Sigmoid colon (tissue), 7 donors: ENCODE results near the gene ZFHX3. TPM values are rescaled to one million over a fixed set of nuclear protein-coding genes. Genes with fewer than 3 reads are reported as not detected.

Source experiments
- DNase-seq: peaks from one replicate; pipeline ENCODE4 v3.0.0-alpha.2; 2019
- H3K27ac ChIP-seq, 4 donors: fragments of 200-600 bp; sonication (generic); one replicate each; pipeline ENCODE4 v1.5.1; 2016 to 2019; ENCODE audit warnings: mild to moderate bottlenecking in 1 of 4
- H3K27me3 ChIP-seq, 3 donors: fragments of 200-600 bp; sonication (generic); one replicate each; pipeline ENCODE4 v1.5.1; 2019; ENCODE audit warnings: mild to moderate bottlenecking in 1 of 3
- H3K36me3 ChIP-seq, 4 donors: fragments of 200-600 bp; sonication (generic); one replicate each; pipeline ENCODE4 v1.5.1; 2016 to 2019
- H3K4me1 ChIP-seq, 4 donors: fragments of 200-600 bp; sonication (generic); one replicate each; pipeline ENCODE4 v1.5.1; 2017 to 2019
- H3K4me3 ChIP-seq, 4 donors: fragments of 200-600 bp; sonication (generic); one replicate each; pipeline ENCODE4 v1.5.1; 2017 to 2019; ENCODE audit warnings: mild to moderate bottlenecking in 2 of 4, moderate library complexity in 1 of 4
- H3K9me3 ChIP-seq, 4 donors: fragments of 200-600 bp in 3 of 4; sonication (generic) in 3 of 4; one replicate each; pipeline versions ENCODE4 v1.5.1 to v1.6.1; 2013 to 2019
- CTCF ChIP-seq, 4 experiments: fragments of 450-650 bp in 3 of 4; fragments of 200-600 bp in 1 of 4; IDR thresholded peaks; one replicate each; pipeline ENCODE4 v1.5.1; 2016 to 2019; ENCODE audit warnings: antibody characterized with exemption in 4 of 4, mild to moderate bottlenecking in 3 of 4, moderate library complexity in 2 of 4
- EP300 ChIP-seq, 4 donors: sonication (generic); formaldehyde crosslinking; IDR thresholded peaks; one replicate each; pipeline ENCODE4 v1.6.1; 2017; ENCODE audit warnings: antibody characterized with exemption in 4 of 4
- POLR2A ChIP-seq, 2 donors: fragments of 450-650 bp; IDR thresholded peaks; one replicate each; pipeline ENCODE4 v1.6.1; 2016; ENCODE audit warnings: antibody characterized with exemption in 2 of 2, mild to moderate bottlenecking in 2 of 2, moderate library complexity in 2 of 2
- POLR2AphosphoS5 ChIP-seq, 4 donors: sonication (generic); formaldehyde crosslinking; IDR thresholded peaks; one replicate each; pipeline ENCODE4 v1.6.1; 2017; ENCODE audit warnings: antibody characterized with exemption in 4 of 4
- WGBS, 2 donors: extraction: QIAGEN DNeasy Blood & Tissue Kit; methylation state at CpG; one replicate each; pipeline ENCODE4 v1.1.7; 2013; 5-methylcytosine and 5-hydroxymethylcytosine counted together
- intact Hi-C: fragments of 100-400 bp; cut with DNase I; formaldehyde crosslinking; loops from one replicate; pipeline ENCODE4 v1.15.1; 2023
- polyA plus RNA-seq, 3 donors: library from polyadenylated mRNA; stranded (reverse); fragments of 200-250 nt; gene quantifications; one replicate each; pipeline ENCODE4 v1.2.3, GENCODE V29; 2013
- total RNA-seq, 4 donors: library from RNA; depleted of rRNA; stranded (reverse); fragments of >200 nt; gene quantifications; one replicate each; pipeline ENCODE4 v1.1.0, GENCODE V29; 2016
- donor health status: healthy with polysubstance abuse.
- donor health status: Bipolar disorder and iron deficiency.
- donor health status: healthy.

Gene ZFHX3
- total and polyA plus RNA-seq, 7 donors = 0.69 to 38.8 (median 17.8) TPM

GRCh38 chr16:72818236-72818845 lies 229.6 kb downstream of the ZFHX3 start:
- TF ChIP-seq EP300 (IDR thresholded peaks at IDR 0.05) (no peak), POLR2AphosphoS5 (IDR thresholded peaks at IDR 0.05) (no peak), CTCF (IDR thresholded peaks at IDR 0.05) (no peak), POLR2A (IDR thresholded peaks at IDR 0.05) (no peak)
- intact Hi-C loops = no loop called here
- 88 to 97% methylated on average over 4 of the region's 4 CpGs for WGBS, 2 donors
- no peak overlapping the region for H3K27ac ChIP-seq
- no peaks in the 10 kb centered on the region for H3K27me3 ChIP-seq
- H3K4me3 ChIP-seq = no peak overlapping the region
- peaks cover 0 to 25% (median 14%) of the 10 kb centered on the region in 4 donors for H3K4me1 ChIP-seq
- no peaks in the 10 kb centered on the region for H3K36me3 ChIP-seq
- no peak for DNase-seq
- no peaks in the 10 kb centered on the region for H3K9me3 ChIP-seq

DNA sequence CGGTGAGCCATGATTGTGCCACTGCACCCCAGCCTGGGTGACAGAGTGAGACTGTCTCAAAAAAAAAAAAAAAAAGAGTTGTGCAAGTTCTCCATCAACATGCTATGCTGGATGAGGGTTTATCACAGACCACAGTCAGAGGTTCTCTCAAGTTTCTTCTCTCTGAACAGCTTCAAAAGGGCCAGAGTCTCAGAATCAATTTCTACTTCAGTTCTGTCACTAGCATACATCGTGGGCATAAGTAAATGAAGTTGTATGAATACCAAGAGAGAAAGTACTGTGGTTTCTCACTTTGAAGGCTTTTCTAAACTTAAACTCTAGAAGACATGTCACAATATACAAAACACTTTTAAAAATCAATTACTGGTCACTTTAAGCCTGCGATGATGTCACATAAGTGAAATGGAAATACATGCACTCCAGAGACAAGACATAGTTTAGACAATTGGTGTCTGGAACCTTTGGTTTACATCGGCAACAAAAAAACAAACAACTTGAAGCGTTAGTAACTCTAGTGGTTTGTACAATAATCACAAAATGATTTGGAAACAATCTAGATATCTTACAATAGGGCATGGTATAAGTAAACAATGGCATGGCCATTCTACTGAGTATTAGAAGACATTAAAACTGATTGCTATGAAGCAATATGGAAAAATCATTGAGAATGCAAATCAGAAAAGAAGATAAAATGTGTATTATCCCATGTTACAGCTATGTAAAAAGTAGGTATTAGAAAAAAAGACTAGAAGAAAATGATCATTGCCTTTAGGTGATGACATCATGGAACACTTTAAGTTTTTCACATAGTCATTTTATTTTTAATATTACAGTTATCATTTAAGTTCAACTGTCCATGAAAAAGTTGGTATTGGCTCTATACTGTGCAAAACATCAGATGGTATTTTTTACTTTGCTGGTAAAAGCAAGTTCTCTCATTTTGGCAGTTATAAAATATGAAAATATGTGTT lies 232.3 kb downstream of the ZFHX3 start:
- Histone ChIP-seq H3K27me3 (no peaks in the 10 kb centered on the region), H3K4me1 (peaks cover 0 to 25% (median 11%) of the 10 kb centered on the region in 4 donors), H3K4me3 (no peak overlapping the region), H3K9me3 (no peaks in the 10 kb centered on the region), H3K27ac (no peak overlapping the region), H3K36me3 (peaks cover 11 to 13% (median 12%) of the 10 kb centered on the region in 4 donors)
- WGBS, 2 donors = 82 to 85% methylated on average over 5 of the region's 5 CpGs
- no peak for DNase-seq
- TF ChIP-seq POLR2AphosphoS5 (IDR thresholded peaks at IDR 0.05) = no peak
- TF ChIP-seq EP300 (IDR thresholded peaks at IDR 0.05) = no peak
- no peak for TF ChIP-seq POLR2A (IDR thresholded peaks at IDR 0.05)
- no peak for TF ChIP-seq CTCF (IDR thresholded peaks at IDR 0.05)
- intact Hi-C loops = no loop called here

DNA sequence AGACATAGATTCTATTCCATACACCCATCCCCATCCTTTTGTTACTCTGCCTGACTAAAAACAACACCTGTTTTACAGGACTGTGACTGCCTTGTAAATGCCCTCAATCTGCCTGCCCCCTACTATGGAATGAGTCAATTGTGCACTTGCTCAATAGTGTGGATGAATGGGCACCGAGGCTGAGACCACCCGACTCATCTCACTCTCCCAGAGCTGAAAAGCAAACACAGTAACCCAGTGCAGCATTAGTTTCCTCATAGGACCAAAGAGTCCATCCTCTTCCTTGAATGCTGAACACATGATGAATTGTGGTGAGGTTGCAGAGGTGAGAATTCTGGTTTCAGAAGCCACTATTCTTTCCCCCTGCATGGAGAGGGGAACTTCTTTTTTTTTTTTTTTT lies 233.7 kb downstream of the ZFHX3 start:
- peaks cover 0 to 13% (median 10%) of the 10 kb centered on the region in 4 donors for H3K4me1 ChIP-seq
- H3K4me3 ChIP-seq = no peak overlapping the region
- WGBS, 2 donors = 75 to 81% methylated on average over 2 of the region's 2 CpGs
- DNase-seq = no peak
- H3K27ac ChIP-seq = no peak overlapping the region
- H3K27me3 ChIP-seq = no peaks in the 10 kb centered on the region
- intact Hi-C loops = no loop called here
- no peaks in the 10 kb centered on the region for H3K9me3 ChIP-seq
- peaks cover 12 to 26% (median 13%) of the 10 kb centered on the region in 4 donors for H3K36me3 ChIP-seq
- TF ChIP-seq POLR2A (IDR thresholded peaks at IDR 0.05) (no peak), EP300 (IDR thresholded peaks at IDR 0.05) (no peak), CTCF (IDR thresholded peaks at IDR 0.05) (no peak), POLR2AphosphoS5 (IDR thresholded peaks at IDR 0.05) (no peak)

DNA sequence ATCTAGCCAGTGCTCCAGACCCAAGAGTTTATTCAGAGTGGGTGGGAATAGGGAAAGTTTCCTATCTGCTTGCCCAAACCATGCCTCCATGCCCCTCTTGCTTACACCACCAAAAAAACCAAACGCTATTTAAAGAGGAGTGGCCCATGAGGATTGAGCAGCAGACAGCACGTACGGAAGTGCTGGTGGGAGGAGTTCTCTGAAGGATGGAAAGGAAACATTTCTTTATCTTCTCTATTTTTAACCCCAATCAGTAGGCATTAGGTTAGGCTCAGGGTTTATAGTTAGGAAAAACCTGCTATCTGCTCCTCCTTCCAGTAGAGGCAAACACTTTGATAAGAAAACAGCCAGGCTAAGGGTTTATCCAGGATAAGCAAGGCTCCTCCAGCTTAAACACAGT lies 235.3 kb downstream of the ZFHX3 start:
- intact Hi-C loops = no loop called here
- Histone ChIP-seq H3K4me1 (no peaks in the 10 kb centered on the region), H3K9me3 (no peaks in the 10 kb centered on the region), H3K27me3 (no peaks in the 10 kb centered on the region), H3K4me3 (no peak overlapping the region), H3K36me3 (peaks cover 12 to 31% (median 13%) of the 10 kb centered on the region in 4 donors), H3K27ac (no peak overlapping the region)
- 79 to 91% methylated on average over 3 of the region's 3 CpGs for WGBS, 2 donors
- no peak for DNase-seq
- TF ChIP-seq POLR2AphosphoS5 (IDR thresholded peaks at IDR 0.05) = no peak
- no peak for TF ChIP-seq POLR2A (IDR thresholded peaks at IDR 0.05)
- TF ChIP-seq CTCF (IDR thresholded peaks at IDR 0.05) = no peak
- no peak for TF ChIP-seq EP300 (IDR thresholded peaks at IDR 0.05)
